Ascending aorta (tissue), 2 donors: Measurements from ENCODE around the gene TRPV5. TPM values are rescaled to one million over a fixed set of nuclear protein-coding genes. Genes with fewer than 3 reads are reported as not detected.

Source experiments
- DNase-seq, 2 donors: peaks; one replicate each; pipeline ENCODE4 v3.0.0-alpha.2; 2019; ENCODE audit warnings: low spot score in 2 of 2
- H3K27ac ChIP-seq, 2 donors: fragments of 200-600 bp; sonication (generic); one replicate each; pipeline ENCODE4 v1.5.1; 2016 to 2017; ENCODE audit warnings: mild to moderate bottlenecking in 1 of 2
- H3K27me3 ChIP-seq: fragments of 200-600 bp; sonication (generic); one replicate; pipeline ENCODE4 v1.5.1; 2017
- H3K36me3 ChIP-seq, 2 donors: fragments of 200-600 bp; sonication (generic); one replicate each; pipeline ENCODE4 v1.5.1; 2016
- H3K4me1 ChIP-seq, 2 donors: fragments of 200-600 bp; sonication (generic); one replicate each; pipeline ENCODE4 v1.5.1; 2016 to 2017; ENCODE audit warnings: mild to moderate bottlenecking in 1 of 2
- H3K4me3 ChIP-seq, 2 donors: fragments of 200-600 bp; sonication (generic); one replicate each; pipeline ENCODE4 v1.5.1; 2016 to 2017; ENCODE audit warnings: mild to moderate bottlenecking in 1 of 2
- H3K9me3 ChIP-seq, 2 donors: fragments of 200-600 bp; sonication (generic); one replicate each; pipeline ENCODE4 v1.5.1; 2016
- intact Hi-C: fragments of 100-400 bp; cut with DNase I; formaldehyde crosslinking; loops from one replicate; pipeline ENCODE4 v1.15.1; 2023
- total RNA-seq: library from RNA; depleted of rRNA; stranded (reverse); fragments of >200 nt; gene quantifications from one replicate; pipeline ENCODE4 v1.1.0, GENCODE V29; 2016
- TF ChIP-seq, protein P1 (sequence below), 3 experiments: fragments of 200-600 bp in 2 of 3; fragments of 450-650 bp in 1 of 3; sonication (generic) in 2 of 3; IDR thresholded peaks; one replicate each; pipeline ENCODE4 v1.5.1; 2016 to 2019; ENCODE audit warnings: antibody characterized with exemption in 3 of 3, mild to moderate bottlenecking in 1 of 3, moderate library complexity in 1 of 3

The TRPV5 gene
- total RNA-seq, 1 donor from 2014 or later: not detected

DNA sequence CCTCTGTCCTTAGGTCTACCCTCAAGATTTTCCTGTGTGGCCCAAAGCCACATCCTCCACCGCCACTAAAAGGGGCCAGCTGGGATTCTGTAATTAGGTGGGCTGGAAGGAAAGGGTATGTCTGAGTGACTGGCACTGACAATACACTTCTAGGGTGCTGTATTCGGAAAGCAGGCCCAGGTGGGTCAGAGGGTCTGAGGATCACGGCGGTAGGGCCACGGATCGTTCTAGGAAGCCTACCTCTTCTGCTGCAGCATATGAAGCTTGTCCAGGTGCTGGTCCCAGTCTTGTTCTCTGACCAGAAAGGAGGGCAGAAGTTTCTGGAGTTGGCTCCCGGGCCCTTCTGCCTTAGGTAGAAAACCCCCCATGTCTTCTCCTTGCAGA, 462 bp downstream of the TRPV5 start:
- Histone ChIP-seq H3K4me3 (no peak overlapping the region), H3K27me3 (no peaks in the 10 kb centered on the region), H3K27ac (no peak overlapping the region), H3K36me3 (no peaks in the 10 kb centered on the region), H3K4me1 (no peaks in the 10 kb centered on the region), H3K9me3 (no peaks in the 10 kb centered on the region)
- DNase-seq: no peak
- TF ChIP-seq, protein P1, sequence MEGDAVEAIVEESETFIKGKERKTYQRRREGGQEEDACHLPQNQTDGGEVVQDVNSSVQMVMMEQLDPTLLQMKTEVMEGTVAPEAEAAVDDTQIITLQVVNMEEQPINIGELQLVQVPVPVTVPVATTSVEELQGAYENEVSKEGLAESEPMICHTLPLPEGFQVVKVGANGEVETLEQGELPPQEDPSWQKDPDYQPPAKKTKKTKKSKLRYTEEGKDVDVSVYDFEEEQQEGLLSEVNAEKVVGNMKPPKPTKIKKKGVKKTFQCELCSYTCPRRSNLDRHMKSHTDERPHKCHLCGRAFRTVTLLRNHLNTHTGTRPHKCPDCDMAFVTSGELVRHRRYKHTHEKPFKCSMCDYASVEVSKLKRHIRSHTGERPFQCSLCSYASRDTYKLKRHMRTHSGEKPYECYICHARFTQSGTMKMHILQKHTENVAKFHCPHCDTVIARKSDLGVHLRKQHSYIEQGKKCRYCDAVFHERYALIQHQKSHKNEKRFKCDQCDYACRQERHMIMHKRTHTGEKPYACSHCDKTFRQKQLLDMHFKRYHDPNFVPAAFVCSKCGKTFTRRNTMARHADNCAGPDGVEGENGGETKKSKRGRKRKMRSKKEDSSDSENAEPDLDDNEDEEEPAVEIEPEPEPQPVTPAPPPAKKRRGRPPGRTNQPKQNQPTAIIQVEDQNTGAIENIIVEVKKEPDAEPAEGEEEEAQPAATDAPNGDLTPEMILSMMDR (IDR thresholded peaks at IDR 0.05): no peak
- intact Hi-C loops: no loop called here

DNA sequence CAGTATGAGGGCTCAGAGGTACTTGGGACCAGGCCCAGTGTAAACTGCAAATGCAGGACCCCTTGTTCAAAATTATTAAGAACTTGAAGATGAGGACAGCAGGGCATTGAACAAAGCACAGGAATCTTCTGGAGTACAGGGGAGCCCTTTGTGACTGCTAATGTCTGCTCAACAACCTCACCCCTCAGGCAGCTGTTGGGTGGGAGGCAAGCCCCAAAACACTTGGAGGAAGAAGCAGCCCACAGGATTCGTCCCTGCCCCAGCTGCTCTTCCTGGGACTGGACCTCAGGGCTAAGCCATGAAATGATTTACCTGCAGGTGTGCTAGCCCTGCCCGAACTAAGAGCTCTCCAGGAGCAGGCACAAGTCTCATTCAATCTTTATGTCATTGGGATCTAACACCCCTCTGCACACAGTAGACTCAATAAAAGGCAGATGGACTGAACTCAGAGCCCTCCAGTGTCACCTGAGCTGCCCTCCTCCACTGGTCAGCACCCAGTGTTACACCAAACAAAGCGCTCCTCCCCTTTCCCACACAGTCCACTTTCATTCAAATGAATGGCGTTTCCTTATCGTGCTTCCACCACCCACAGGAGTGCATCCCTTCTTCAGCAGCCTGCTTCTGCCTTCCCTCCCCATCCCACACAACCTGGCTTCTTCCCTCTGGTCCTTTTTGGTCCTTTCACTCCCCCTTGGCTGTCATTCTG, 1.0 kb downstream of the TRPV5 start:
- Histone ChIP-seq H3K4me1 (no peaks in the 10 kb centered on the region), H3K36me3 (no peaks in the 10 kb centered on the region), H3K4me3 (no peak overlapping the region), H3K9me3 (no peaks in the 10 kb centered on the region), H3K27me3 (no peaks in the 10 kb centered on the region), H3K27ac (no peak overlapping the region)
- intact Hi-C loops: no loop called here
- DNase-seq: no peak
- TF ChIP-seq, protein P1 (IDR thresholded peaks at IDR 0.05): no peak

DNA sequence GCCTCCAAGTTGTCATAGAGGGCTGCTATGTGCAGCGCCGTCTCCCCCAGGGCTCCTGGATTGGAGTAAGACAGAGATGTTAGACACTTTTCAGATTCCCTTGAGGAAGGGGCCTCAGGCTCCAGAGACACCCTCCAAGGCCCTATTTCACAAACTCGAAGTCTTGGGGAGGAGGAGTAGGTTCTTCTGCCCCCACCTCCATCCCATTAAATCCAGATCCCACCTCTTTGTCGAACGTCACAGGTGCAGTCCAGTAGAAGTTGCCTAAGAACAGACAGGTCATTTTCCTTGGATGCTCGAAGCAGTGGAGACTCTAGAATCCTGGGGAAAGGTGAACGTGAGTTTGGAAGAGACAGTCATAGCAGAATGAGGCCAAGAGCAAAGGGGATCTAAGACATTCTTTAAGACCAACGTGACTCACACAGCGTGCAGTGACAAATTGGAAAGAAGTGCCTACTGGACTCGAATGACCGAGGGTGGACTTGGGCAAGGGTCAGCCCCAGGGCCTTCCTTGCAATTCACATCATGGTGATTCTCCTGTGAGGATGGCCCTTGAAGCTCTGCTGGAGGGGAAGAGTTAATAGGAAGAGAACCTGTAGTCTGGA, 3.3 kb downstream of the TRPV5 start:
- H3K27ac ChIP-seq: no peak overlapping the region
- TF ChIP-seq, protein P1 (IDR thresholded peaks at IDR 0.05): no peak
- H3K9me3 ChIP-seq: no peaks in the 10 kb centered on the region
- H3K36me3 ChIP-seq: no peaks in the 10 kb centered on the region
- H3K27me3 ChIP-seq: no peaks in the 10 kb centered on the region
- H3K4me1 ChIP-seq: no peaks in the 10 kb centered on the region
- intact Hi-C loops: no loop called here
- no peak for DNase-seq
- no peak overlapping the region for H3K4me3 ChIP-seq

DNA sequence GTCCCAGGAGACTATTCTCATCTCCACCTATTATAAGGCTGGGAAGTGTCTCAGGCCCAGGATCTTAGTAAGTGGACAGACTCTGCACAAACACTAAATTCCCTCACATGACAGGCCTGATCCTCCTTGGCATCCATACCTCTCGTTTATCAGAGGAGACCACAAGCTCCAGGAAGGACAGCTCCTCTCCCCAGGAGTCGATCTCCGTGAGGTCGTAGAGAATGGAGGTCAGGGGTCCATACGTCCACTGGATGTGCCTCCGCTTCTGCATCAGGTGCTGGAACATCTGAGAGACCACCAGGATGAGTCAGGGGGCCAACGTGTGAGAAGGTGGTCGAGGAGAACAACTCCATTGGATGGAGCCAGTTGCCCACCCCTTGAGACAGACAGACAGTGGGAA, 5.6 kb downstream of the TRPV5 start:
- H3K9me3 ChIP-seq: no peaks in the 10 kb centered on the region
- no peaks in the 10 kb centered on the region for H3K36me3 ChIP-seq
- no peak overlapping the region for H3K4me3 ChIP-seq
- H3K27me3 ChIP-seq: no peaks in the 10 kb centered on the region
- H3K27ac ChIP-seq: no peak overlapping the region
- TF ChIP-seq, protein P1 (IDR thresholded peaks at IDR 0.05): no peak
- intact Hi-C loops: no loop called here
- DNase-seq: no peak
- no peaks in the 10 kb centered on the region for H3K4me1 ChIP-seq

DNA sequence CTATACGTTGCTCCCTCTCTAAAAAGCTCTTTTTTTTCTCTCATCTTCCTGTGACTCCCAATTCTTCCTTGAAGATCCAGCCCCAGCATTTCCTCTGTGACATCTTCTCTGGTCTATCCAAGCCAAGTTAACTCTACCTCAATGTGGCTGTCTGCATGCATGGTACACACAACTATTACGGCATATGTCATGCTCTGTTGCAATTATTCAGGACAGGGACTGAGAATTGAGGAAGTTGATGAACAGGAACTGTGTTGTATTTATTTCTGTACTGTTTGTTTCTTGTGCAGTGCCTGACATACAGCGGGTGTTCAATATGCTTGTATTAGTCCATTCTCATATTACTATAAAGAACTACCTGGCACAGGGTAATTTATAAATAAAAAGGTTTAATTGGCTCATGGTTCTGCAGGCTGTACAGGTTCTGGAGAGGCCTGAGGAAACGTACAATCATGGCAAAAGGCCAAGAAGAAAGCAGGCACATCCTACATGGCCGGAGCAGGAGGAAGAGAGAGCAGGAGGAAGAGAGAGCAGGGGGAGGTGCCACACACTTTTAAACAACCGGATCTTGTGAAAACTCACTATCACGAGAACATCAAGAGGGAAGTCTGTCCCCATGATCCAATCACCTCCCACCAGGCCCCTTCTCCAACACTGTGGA, 6.3 kb downstream of the TRPV5 start:
- H3K4me3 ChIP-seq: no peak overlapping the region
- intact Hi-C loops: no loop called here
- H3K36me3 ChIP-seq: no peaks in the 10 kb centered on the region
- H3K9me3 ChIP-seq: no peaks in the 10 kb centered on the region
- H3K27me3 ChIP-seq: no peaks in the 10 kb centered on the region
- H3K27ac ChIP-seq: no peak overlapping the region
- no peaks in the 10 kb centered on the region for H3K4me1 ChIP-seq
- no peak for DNase-seq
- TF ChIP-seq, protein P1 (IDR thresholded peaks at IDR 0.05): no peak
